Activated naive CD4-positive, alpha-beta T cell (primary cell): ENCODE results near the gene ULBP2.
"Not testable (repeated sequence)": the region's sequence is repeated elsewhere in the genome, so short reads cannot be mapped to it uniquely, and the experiment has no call there.

ENCODE experiments used
- DNase-seq, 4 experiments: peaks; one replicate each; lab custom pipeline; 2025; lab: John Stamatoyannopoulos, UW

ULBP2 gene

GRCh38 chr6:149909701-149910470 is 31.9 kb upstream of the ULBP2 start:
- no peak for DNase-seq

GRCh38 chr6:149910721-149911151 is 31.1 kb upstream of the ULBP2 start:
- DNase-seq: no peak

GRCh38 chr6:149912680-149913079 is 29.1 kb upstream of the ULBP2 start:
- DNase-seq: not testable (repeated sequence)

GRCh38 chr6:149913085-149913484 is 28.7 kb upstream of the ULBP2 start:
- DNase-seq: no peak

- no peak for DNase-seq
These were observed 28.1 kb upstream of the ULBP2 start for GRCh38 chr6:149913540-149914240.

GRCh38 chr6:149915970-149916865 is 25.6 kb upstream of the ULBP2 start:
- no peak for DNase-seq

- no peak for DNase-seq
These were observed 24.1 kb upstream of the ULBP2 start for GRCh38 chr6:149917679-149918078.

- DNase-seq: no peak
These were observed 23.5 kb upstream of the ULBP2 start for GRCh38 chr6:149918151-149918905.

GRCh38 chr6:149919126-149919833 is 22.5 kb upstream of the ULBP2 start:
- not testable (repeated sequence) for DNase-seq

- no peak for DNase-seq
These were observed 22.0 kb upstream of the ULBP2 start for GRCh38 chr6:149919834-149920225.

- no peak for DNase-seq
These were observed 20.5 kb upstream of the ULBP2 start for GRCh38 chr6:149921361-149921760.

GRCh38 chr6:149922091-149922490 is 19.7 kb upstream of the ULBP2 start:
- not testable (repeated sequence) for DNase-seq

GRCh38 chr6:149922642-149923326 is 19.0 kb upstream of the ULBP2 start, which contains the start of gene RAET1G:
TSS of gene RAET1G (minus strand) at chr6:149923121. CDS start at chr6:149923010, 111 bp downstream.
- peak; percentile 43 to 67 (median 54) for DNase-seq

GRCh38 chr6:149923327-149923986 is 18.4 kb upstream of the ULBP2 start:
- DNase-seq: no peak

GRCh38 chr6:149924206-149924932 is 17.4 kb upstream of the ULBP2 start:
- DNase-seq: no peak

GRCh38 chr6:149924933-149925252 is 16.9 kb upstream of the ULBP2 start:
- DNase-seq: no peak

GRCh38 chr6:149925253-149925973 is 16.4 kb upstream of the ULBP2 start:
- DNase-seq: no peak

- DNase-seq: peak; percentile 15 to 61 (median 46)
These were observed 15.6 kb upstream of the ULBP2 start for GRCh38 chr6:149925974-149926777.
